Neural crest cell (in vitro differentiated cells): Measurements from ENCODE around the gene SPAG16. TPM values are rescaled to one million over a fixed set of nuclear protein-coding genes. Genes with fewer than 3 reads are reported as not detected.
"Not testable (repeated sequence)": the region's sequence is repeated elsewhere in the genome, so short reads cannot be mapped to it uniquely, and the experiment has no call there.

ENCODE experiments used
- DNase-seq: peaks from one replicate; pipeline ENCODE4 v3.0.0; 2021; ENCODE audit warnings: low read depth, mixed read lengths, low spot score
- H3K27ac Mint-ChIP-seq: one replicate; pipeline ENCODE4 v1.8.0; 2021; ENCODE audit warnings: mild to moderate bottlenecking, mixed read lengths; ENCODE audit not compliant: unreplicated experiment
- H3K27me3 Mint-ChIP-seq: 2 replicates; pipeline ENCODE4 v1.8.0; 2021; ENCODE audit warnings: low read depth, mild to moderate bottlenecking, mixed read lengths
- H3K36me3 Mint-ChIP-seq: 2 replicates; pipeline ENCODE4 v1.8.0; 2021; ENCODE audit warnings: low read depth, mild to moderate bottlenecking, mixed read lengths
- H3K4me1 Mint-ChIP-seq: 2 replicates; pipeline ENCODE4 v1.8.0; 2021; ENCODE audit warnings: mixed read lengths
- H3K4me3 Mint-ChIP-seq: one replicate; pipeline ENCODE4 v1.8.0; 2021; ENCODE audit warnings: mild to moderate bottlenecking, mixed read lengths
- H3K9me3 Mint-ChIP-seq: 2 replicates; pipeline ENCODE4 v1.8.0; 2021; ENCODE audit warnings: mixed read lengths
- total RNA-seq: library from RNA; stranded (reverse); gene quantifications from 2 replicates; pipeline ENCODE4 v1.2.1, GENCODE V29; 2021
- TF ChIP-seq, protein P1 (sequence below): fragments of 200-600 bp; sonication (generic); conservative IDR thresholded peaks from 2 replicates; pipeline ENCODE4 v1.5.0; 2021; ENCODE audit warnings: antibody characterized with exemption, mild to moderate bottlenecking

The SPAG16 gene
- total RNA-seq, 1 donor from 2014 or later: 29.0 TPM

DNA sequence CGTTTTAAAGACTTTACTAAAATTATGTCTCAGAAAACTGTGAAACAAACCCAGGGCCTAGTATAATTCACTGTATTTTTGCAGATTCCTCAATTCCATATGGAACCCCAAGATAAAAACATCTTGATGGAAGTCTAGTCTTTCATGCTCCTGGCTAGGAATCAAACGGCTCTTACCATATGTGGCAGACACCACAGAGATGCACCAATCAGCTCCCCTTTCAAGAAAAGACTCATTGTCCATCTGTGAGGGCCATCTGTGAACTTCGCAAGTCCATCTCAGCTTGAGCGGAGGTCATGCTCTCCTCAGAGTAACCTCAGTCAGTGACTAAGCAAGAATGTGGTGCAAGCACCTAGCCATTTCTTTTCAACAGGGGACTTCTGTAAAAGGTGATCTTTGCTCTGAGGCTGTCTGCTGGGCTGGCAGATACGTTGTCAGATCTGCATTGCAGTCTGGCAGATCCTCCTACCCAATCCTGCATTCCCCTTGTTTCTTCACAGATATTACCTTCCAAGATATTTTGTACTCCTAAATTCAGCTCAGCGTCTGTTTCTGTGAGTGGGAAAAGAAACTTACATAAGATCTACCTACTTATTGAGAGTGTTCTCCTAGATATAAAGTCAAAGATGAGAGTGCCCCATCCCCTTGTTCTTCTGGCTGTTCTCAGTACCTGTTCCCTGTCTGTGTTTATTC, 419.3 kb downstream of the SPAG16 start:
- H3K27me3 Mint-ChIP-seq: no peaks in the 10 kb centered on the region
- no peak overlapping the region for H3K27ac Mint-ChIP-seq
- peaks cover 5% of the 10 kb centered on the region for H3K9me3 Mint-ChIP-seq
- no peaks in the 10 kb centered on the region for H3K4me1 Mint-ChIP-seq
- H3K4me3 Mint-ChIP-seq: no peak overlapping the region
- TF ChIP-seq, protein P1, sequence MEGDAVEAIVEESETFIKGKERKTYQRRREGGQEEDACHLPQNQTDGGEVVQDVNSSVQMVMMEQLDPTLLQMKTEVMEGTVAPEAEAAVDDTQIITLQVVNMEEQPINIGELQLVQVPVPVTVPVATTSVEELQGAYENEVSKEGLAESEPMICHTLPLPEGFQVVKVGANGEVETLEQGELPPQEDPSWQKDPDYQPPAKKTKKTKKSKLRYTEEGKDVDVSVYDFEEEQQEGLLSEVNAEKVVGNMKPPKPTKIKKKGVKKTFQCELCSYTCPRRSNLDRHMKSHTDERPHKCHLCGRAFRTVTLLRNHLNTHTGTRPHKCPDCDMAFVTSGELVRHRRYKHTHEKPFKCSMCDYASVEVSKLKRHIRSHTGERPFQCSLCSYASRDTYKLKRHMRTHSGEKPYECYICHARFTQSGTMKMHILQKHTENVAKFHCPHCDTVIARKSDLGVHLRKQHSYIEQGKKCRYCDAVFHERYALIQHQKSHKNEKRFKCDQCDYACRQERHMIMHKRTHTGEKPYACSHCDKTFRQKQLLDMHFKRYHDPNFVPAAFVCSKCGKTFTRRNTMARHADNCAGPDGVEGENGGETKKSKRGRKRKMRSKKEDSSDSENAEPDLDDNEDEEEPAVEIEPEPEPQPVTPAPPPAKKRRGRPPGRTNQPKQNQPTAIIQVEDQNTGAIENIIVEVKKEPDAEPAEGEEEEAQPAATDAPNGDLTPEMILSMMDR: no peak
- H3K36me3 Mint-ChIP-seq: no peaks in the 10 kb centered on the region
- no peak for DNase-seq

DNA sequence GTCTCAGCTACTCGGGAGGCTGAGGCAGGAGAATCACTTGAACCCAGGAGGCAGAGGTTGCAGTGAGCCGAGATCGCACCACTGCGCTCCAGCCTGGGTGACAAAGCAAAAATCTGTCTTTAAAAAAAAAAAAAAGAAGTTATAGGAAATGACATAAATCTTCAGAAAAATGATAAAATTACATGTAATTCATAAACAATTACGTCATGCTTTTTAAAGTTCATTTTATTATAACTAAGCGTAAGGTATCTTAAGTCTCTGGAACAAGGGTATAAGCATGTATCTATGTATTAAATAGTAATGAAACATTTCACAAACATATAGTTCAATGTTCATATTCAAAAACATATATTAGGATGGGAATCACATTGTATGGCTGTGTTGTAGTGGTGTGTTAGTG, 425.9 kb downstream of the SPAG16 start:
- TF ChIP-seq, protein P1: no peak
- Mint-ChIP-seq H3K27me3 (no peaks in the 10 kb centered on the region), H3K9me3 (no peaks in the 10 kb centered on the region), H3K36me3 (no peaks in the 10 kb centered on the region), H3K27ac (no peak overlapping the region), H3K4me3 (no peak overlapping the region), H3K4me1 (no peaks in the 10 kb centered on the region)
- DNase-seq: no peak

DNA sequence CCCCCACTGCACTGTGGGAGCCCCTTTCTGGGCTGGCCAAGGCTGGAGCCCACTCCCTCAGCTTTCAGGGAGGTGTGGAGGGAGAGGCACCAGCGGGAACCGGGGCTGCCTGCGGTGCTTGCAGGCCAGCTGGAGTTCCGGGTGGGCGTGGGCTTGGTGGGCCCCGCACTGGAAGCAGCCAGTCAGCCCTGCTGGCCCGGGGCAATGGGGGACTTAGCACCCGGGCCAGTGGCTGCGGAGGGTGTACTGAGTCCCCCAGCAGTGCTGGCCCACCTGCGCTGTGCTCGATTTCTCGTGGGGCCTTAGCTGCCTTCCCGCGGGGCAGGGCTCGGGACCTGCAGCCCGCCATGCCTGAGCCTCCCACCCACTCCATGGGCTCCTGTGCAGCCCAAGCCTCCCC, 434.1 kb downstream of the SPAG16 start:
- H3K36me3 Mint-ChIP-seq, H3K4me3 Mint-ChIP-seq, H3K4me1 Mint-ChIP-seq, H3K9me3 Mint-ChIP-seq, DNase-seq, H3K27me3 Mint-ChIP-seq, H3K27ac Mint-ChIP-seq: not testable (repeated sequence)

GRCh38 chr2:213722565-213722964, 438.3 kb downstream of the SPAG16 start:
- Mint-ChIP-seq H3K36me3 (no peaks in the 10 kb centered on the region), H3K27me3 (no peaks in the 10 kb centered on the region), H3K4me1 (no peaks in the 10 kb centered on the region), H3K27ac (no peak overlapping the region), H3K9me3 (no peaks in the 10 kb centered on the region), H3K4me3 (no peak overlapping the region)
- TF ChIP-seq, protein P1: no peak
- DNase-seq: no peak

- Mint-ChIP-seq H3K36me3 (no peaks in the 10 kb centered on the region), H3K27ac (no peak overlapping the region), H3K4me1 (no peaks in the 10 kb centered on the region), H3K9me3 (no peaks in the 10 kb centered on the region), H3K4me3 (no peak overlapping the region), H3K27me3 (no peaks in the 10 kb centered on the region)
- TF ChIP-seq, protein P1: no peak
- DNase-seq: no peak
Observed at GRCh38 chr2:213723041-213723560, 438.8 kb downstream of the SPAG16 start.

GRCh38 chr2:213723707-213724106, 439.4 kb downstream of the SPAG16 start:
- Mint-ChIP-seq H3K27ac (no peak overlapping the region), H3K9me3 (no peaks in the 10 kb centered on the region), H3K4me1 (no peaks in the 10 kb centered on the region), H3K27me3 (no peaks in the 10 kb centered on the region), H3K36me3 (no peaks in the 10 kb centered on the region), H3K4me3 (no peak overlapping the region)
- no peak for DNase-seq
- TF ChIP-seq, protein P1: no peak
